Stimulated activated CD4-positive, alpha-beta T cell treated with anti-CD3 and anti-CD28 coated beads, TNF-alpha, amount 100 ng/mL, for 24 hours (primary cell): Measurements from ENCODE around the gene PPP2R2B.
"Not testable (repeated sequence)": the region's sequence is repeated elsewhere in the genome, so short reads cannot be mapped to it uniquely, and the experiment has no call there.

Experiments
- DNase-seq, 3 experiments: peaks; one replicate each; pipeline ENCODE4 v3.0.0-alpha.2; 2020; ENCODE audit warnings: low read depth in 3 of 3

Gene PPP2R2B

DNA sequence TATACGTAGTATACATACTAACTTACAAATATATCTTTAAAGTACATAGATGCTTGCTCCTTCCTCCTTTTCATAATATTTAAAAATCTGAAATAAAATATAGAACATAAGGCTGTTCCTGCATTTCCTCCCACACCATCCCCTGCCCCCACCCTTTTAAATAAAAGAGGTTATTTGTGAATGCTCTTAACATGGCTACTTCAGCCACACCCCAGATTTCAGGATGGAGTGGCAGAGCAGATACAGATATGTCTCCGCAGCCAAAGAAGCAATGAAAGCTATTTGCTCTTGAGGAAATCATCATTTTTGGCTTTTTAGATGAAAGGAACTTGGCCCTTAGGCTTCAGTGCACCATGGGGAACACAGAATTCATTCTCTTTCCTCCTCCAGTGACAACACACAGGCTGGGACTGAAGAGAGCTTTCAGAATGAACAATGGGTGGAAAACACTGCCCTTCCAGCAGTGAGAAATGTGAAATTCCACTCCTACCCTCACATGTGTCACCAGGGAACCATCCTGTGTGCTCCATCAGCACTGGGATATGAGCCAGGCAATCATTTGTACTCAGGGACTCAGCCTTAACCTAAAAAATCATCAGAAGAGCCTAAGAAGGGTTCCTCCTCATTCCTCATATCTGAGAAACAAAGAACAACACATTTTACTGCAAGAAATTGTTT lies 134.3 kb downstream of the PPP2R2B start:
- DNase-seq, result no peak

DNA sequence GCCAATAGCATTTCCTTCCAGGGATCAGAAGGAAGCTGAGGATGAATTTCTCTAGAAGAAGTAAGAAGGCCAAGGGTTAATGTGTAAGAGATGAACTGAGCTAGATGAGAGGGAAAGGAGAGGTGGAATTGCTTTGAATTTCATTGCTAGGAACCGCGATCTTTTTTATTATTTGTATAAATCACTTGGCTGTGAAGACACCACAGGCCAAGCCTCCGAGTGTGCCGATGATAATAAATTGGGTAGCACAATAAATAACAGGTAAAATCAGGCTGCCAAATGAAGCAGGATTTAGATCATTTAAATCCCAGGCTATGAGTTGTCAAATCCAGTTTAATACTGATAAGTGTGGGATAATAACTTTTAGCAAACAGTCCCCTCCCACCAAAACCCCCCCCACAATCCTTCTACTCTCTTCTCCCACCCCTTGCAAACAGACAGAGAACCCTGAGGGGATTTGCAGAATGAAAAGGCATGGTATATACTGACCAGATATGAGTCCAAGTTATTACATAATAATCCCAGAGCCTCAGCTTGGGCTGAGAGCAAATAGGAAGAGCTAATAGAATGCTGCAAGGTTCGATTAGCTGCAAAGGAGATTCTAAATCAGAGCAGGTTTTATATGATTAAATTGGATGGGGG lies 143.5 kb downstream of the PPP2R2B start:
- DNase-seq, result no peak

- no peak for DNase-seq
These were observed 145.6 kb downstream of the PPP2R2B start for GRCh38 chr5:146732962-146733361.

- DNase-seq, result no peak
These were observed 146.5 kb downstream of the PPP2R2B start for GRCh38 chr5:146731909-146732659.

DNA sequence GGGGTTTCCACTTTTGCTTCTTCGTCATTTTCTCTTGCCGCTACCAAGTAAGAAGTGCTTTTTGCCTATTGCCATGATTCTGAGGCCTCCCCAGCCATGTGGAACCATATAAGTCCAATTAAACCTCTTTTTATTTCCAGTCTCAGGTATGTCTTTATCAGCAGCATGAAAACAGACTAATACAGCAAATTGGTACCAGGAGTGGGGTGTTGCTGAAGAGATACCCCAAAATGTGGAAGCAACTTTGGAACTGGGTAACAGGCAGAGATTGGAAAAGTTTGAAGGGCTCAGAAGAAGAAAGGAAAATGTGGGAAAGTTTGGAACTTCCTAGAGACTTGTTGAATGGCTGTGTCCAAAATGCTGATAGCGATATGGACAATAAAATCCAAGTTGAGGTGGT lies 149.8 kb downstream of the PPP2R2B start:
- not testable (repeated sequence) for DNase-seq

- no peak for DNase-seq
These were observed 151.7 kb downstream of the PPP2R2B start for GRCh38 chr5:146726891-146727290.

- no peak for DNase-seq
These were observed 152.5 kb downstream of the PPP2R2B start for GRCh38 chr5:146726020-146726419.

DNA sequence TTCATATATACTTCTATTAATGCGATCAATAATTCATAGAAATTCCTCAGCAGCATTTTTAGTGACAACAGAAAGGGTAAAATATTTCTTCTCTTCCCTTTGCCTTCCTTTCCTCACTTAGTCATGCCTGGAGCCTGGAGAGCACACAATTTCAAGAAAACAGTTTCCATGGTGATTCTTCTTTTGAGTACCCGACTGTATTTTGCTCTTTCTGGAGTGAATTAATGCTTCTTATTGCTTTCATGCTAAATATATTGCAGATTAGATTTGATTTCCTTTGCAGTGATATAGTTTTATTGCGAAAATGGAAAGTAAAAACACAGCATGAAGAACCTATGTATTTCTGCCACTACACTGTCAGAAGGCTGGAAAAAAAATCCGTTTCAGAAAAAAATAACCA lies 153.5 kb downstream of the PPP2R2B start:
- DNase-seq, result no peak

- DNase-seq, result no peak
These were observed 156.2 kb downstream of the PPP2R2B start for GRCh38 chr5:146722361-146722779.

GRCh38 chr5:146721073-146721815 lies 157.3 kb downstream of the PPP2R2B start:
- DNase-seq, result no peak

- DNase-seq, result no peak
These were observed 158.4 kb downstream of the PPP2R2B start for GRCh38 chr5:146720107-146720506.

GRCh38 chr5:146719179-146719578 lies 159.4 kb downstream of the PPP2R2B start:
- no peak for DNase-seq

DNA sequence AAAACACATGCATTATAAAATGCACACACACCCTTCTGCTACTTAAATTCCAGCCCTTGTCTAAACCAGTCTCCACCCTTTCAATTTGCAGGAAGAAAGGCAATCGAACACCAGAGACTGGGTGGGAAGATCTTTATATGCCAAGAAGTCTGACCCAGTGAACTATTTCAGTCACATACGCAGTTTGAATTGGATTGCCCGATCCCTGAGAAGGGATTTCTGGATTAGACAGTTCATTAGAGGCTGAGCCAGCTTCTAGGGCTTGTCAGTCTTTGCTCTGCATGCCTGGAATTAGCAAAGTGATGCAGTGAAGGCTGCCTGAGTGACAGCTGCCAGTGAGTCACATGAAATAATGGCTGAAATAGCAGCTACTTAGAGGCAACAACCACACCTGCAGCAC lies 159.9 kb downstream of the PPP2R2B start:
- DNase-seq, result no peak

DNA sequence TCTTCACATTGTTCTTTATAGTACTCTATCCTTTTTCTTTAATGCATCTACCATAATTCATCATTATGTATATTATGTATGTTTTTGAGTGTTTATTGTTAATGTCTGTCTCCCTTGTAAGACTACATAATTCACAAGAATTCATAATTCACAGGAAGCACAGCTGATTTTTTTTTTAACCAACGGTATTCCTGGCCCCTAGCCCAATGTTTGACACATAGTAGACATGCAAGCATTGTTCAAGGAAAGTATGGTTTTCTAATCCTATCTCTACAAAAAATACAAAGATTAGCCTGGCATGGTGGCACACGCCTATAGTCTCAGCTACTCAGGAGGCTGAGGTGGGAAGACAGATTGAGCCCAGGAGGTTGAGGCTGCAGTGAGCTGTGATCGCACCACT lies 160.6 kb downstream of the PPP2R2B start:
- no peak for DNase-seq

GRCh38 chr5:146716636-146717035 lies 161.9 kb downstream of the PPP2R2B start:
- DNase-seq, result no peak

DNA sequence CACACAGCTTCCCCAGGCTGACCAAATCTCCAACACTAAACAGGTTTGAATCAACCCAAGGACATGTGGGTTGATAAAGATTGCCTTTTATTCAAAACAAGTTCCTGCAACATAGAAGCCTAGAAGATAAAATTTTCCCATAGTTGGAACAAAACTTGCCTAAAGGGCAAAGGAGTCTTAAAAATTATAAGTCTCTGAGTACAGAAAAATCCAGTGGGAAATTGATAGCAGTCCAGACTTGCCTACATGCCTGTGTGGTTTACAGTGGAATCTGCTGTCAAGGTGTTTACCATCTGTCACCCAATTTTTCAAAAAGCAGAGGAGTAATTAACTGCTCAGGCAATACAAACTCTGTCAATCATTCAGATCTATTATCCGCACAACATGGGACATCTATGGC lies 168.2 kb downstream of the PPP2R2B start:
- no peak for DNase-seq

- DNase-seq, result no peak
These were observed 171.2 kb downstream of the PPP2R2B start for GRCh38 chr5:146707316-146707715.

DNA sequence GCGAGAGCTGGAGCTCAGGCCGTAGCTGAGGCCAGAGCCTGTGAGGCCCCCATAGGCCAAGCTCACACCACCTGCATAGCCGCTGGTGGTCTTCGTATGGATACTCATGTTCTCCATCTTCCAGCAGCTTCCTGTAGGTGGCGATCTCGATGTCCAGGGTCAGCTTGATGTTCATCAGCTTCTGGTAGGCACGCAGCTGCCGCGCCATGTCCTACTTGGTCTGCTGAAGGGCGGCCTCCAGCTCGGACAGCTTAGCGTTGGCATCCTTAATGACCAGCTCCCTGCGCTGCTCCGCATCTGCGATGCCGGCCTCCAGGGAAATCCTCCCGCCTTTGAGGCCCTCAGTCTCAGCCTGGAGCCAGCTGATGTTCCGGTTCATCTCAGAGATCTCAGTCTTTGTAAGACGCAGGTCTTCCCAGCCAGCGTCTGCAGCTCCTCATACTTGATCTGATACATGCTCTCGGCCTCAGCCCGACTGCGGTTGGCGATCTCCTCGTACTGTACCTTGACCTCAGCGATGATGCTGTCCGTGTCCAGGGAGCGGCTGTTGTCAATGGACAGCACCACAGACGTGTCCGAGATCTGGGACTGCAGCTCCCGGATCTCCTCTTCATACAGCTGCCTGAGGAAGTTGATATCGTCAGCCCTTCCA lies 172.1 kb downstream of the PPP2R2B start:
- DNase-seq, result no peak

GRCh38 chr5:146704949-146705665 lies 173.4 kb downstream of the PPP2R2B start:
- no peak for DNase-seq

DNA sequence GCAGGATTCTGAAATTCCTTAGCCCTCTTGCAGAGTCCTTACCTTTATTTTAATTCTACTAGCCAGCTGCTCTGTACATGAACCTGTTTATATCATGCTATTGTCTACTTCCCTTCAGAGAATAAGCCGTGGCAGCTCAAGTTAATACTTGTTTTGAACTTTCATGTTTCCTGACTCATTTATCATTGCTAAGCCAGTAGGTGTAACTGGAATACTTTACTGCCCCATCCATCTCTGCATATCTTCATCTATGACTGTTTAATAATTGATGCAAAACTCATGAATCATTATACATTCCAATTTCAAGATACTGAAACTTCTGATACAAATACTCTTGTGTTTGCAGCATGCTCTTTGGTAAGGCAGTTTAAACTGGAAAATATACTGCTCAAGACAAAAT lies 174.7 kb downstream of the PPP2R2B start:
- no peak for DNase-seq

- no peak for DNase-seq
These were observed 175.1 kb downstream of the PPP2R2B start for GRCh38 chr5:146703499-146703898.
